ENCODE results near the gene TBC1D17.

The TBC1D17 gene

GRCh38 chr19:49896863-49897621 lies 19.5 kb downstream of the TBC1D17 start, which contains the start of gene IL4I1:
IL4I1 (minus strand) TSS chr19:49896887; CDS start chr19:49896160, 727 bp downstream.
- DNase-seq (ENCODE audit: low spot score) = peak; percentile 78
- no peak for TF ChIP-seq CTCF (IDR thresholded peaks at IDR 0.05; ENCODE audit: extremely low read depth, missing control alignments)

GRCh38 chr19:49904136-49904535 lies 26.6 kb downstream of the TBC1D17 start:
- no peak for TF ChIP-seq CTCF (IDR thresholded peaks at IDR 0.05; ENCODE audit: extremely low read depth, missing control alignments)
- DNase-seq (ENCODE audit: low spot score) = no peak

- TF ChIP-seq CTCF (IDR thresholded peaks at IDR 0.05; ENCODE audit: extremely low read depth, missing control alignments) = no peak
- DNase-seq (ENCODE audit: low spot score) = no peak
These were observed 29.5 kb downstream of the TBC1D17 start for GRCh38 chr19:49906879-49907564.

GRCh38 chr19:49907745-49908446 lies 30.4 kb downstream of the TBC1D17 start:
- DNase-seq (ENCODE audit: low spot score) = no peak
- no peak for TF ChIP-seq CTCF (IDR thresholded peaks at IDR 0.05; ENCODE audit: extremely low read depth, missing control alignments)

- TF ChIP-seq CTCF (IDR thresholded peaks at IDR 0.05; ENCODE audit: extremely low read depth, missing control alignments) = no peak
- DNase-seq (ENCODE audit: low spot score) = no peak
These were observed 31.2 kb downstream of the TBC1D17 start for GRCh38 chr19:49908480-49909420.

GRCh38 chr19:49910179-49910578 lies 32.7 kb downstream of the TBC1D17 start:
- no peak for TF ChIP-seq CTCF (IDR thresholded peaks at IDR 0.05; ENCODE audit: extremely low read depth, missing control alignments)
- no peak for DNase-seq (ENCODE audit: low spot score)

Data from GM20000 (cell line).